GM23338 (cell line): ENCODE data around the gene BLOC1S3.

Experiments
- CREB1 ChIP-seq: fragments of 250-450 bp; sonication (Bioruptor Pico); IDR thresholded peaks from 2 replicates; pipeline ENCODE4 v1.5.0; 2020; ENCODE audit warnings: low read depth, mild to moderate bottlenecking, moderate library complexity
- EZH2 ChIP-seq: fragments of 200-600 bp; sonication (generic); IDR thresholded peaks from one replicate; pipeline ENCODE4 v1.8.0; 2017; ENCODE audit warnings: antibody characterized with exemption, mild to moderate bottlenecking, low read depth; ENCODE audit not compliant: unreplicated experiment
- EZH2phosphoT487 ChIP-seq: fragments of 200-600 bp; sonication (generic); IDR thresholded peaks from one replicate; pipeline ENCODE4 v1.8.1; 2018; ENCODE audit warnings: antibody characterized with exemption; ENCODE audit not compliant: unreplicated experiment
- JUNB ChIP-seq: IDR thresholded peaks from one replicate; pipeline ENCODE4 v1.6.1; 2016; ENCODE audit warnings: antibody characterized with exemption; ENCODE audit not compliant: unreplicated experiment
- POLR2AphosphoS5 ChIP-seq: IDR thresholded peaks from 2 replicates; pipeline ENCODE4 v1.6.1; 2016; ENCODE audit warnings: antibody characterized with exemption, low read depth
- REST ChIP-seq: IDR thresholded peaks from one replicate; pipeline ENCODE4 v1.6.1; 2018; ENCODE audit warnings: antibody characterized with exemption; ENCODE audit not compliant: unreplicated experiment
- STAT1 ChIP-seq: IDR thresholded peaks from one replicate; pipeline ENCODE4 v1.6.1; 2016; ENCODE audit warnings: antibody characterized with exemption; ENCODE audit not compliant: unreplicated experiment
- ZNF114 ChIP-seq: fragments of 250-450 bp; sonication (Bioruptor Pico); IDR thresholded peaks from 2 replicates; pipeline ENCODE4 v1.5.0; 2020; ENCODE audit warnings: mild to moderate bottlenecking, moderate library complexity
- ZNF331 ChIP-seq: fragments of 250-450 bp; sonication (Bioruptor Pico); IDR thresholded peaks from 2 replicates; pipeline ENCODE4 v1.5.0; 2020; ENCODE audit warnings: low read depth, mild to moderate bottlenecking, moderate library complexity
- TF ChIP-seq, protein P1 (sequence below), 2 experiments: fragments of 200-600 bp in 1 of 2; sonication (generic) in 1 of 2; conservative IDR thresholded peaks; 2 replicates each; pipeline versions ENCODE4 v1.5.1 to v1.6.1; 2016 to 2017; ENCODE audit warnings: antibody characterized with exemption in 2 of 2, low read depth in 2 of 2, mild to moderate bottlenecking in 2 of 2, moderate library complexity in 1 of 2
- TF ChIP-seq, protein P2 (sequence below): fragments of 250-450 bp; sonication (Bioruptor Pico); IDR thresholded peaks from 2 replicates; pipeline ENCODE4 v1.5.0; 2020; ENCODE audit warnings: mild to moderate bottlenecking, moderate library complexity

- TF ChIP-seq, protein P1, sequence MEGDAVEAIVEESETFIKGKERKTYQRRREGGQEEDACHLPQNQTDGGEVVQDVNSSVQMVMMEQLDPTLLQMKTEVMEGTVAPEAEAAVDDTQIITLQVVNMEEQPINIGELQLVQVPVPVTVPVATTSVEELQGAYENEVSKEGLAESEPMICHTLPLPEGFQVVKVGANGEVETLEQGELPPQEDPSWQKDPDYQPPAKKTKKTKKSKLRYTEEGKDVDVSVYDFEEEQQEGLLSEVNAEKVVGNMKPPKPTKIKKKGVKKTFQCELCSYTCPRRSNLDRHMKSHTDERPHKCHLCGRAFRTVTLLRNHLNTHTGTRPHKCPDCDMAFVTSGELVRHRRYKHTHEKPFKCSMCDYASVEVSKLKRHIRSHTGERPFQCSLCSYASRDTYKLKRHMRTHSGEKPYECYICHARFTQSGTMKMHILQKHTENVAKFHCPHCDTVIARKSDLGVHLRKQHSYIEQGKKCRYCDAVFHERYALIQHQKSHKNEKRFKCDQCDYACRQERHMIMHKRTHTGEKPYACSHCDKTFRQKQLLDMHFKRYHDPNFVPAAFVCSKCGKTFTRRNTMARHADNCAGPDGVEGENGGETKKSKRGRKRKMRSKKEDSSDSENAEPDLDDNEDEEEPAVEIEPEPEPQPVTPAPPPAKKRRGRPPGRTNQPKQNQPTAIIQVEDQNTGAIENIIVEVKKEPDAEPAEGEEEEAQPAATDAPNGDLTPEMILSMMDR (conservative IDR thresholded peaks at IDR 0.05; ENCODE audit: low read depth in 2 of 2): peak in 1 of 2 experiments; percentile 63; a peak in 3 of 4 replicates
- TF ChIP-seq REST (no peak), POLR2AphosphoS5 (no peak), JUNB (no peak), EZH2 (no peak), CREB1 (no peak), EZH2phosphoT487 (no peak), STAT1 (no peak), ZNF331 (CRISPR knock-in tag) (no peak), ZNF114 (CRISPR knock-in tag) (no peak)
- TF ChIP-seq, protein P2, sequence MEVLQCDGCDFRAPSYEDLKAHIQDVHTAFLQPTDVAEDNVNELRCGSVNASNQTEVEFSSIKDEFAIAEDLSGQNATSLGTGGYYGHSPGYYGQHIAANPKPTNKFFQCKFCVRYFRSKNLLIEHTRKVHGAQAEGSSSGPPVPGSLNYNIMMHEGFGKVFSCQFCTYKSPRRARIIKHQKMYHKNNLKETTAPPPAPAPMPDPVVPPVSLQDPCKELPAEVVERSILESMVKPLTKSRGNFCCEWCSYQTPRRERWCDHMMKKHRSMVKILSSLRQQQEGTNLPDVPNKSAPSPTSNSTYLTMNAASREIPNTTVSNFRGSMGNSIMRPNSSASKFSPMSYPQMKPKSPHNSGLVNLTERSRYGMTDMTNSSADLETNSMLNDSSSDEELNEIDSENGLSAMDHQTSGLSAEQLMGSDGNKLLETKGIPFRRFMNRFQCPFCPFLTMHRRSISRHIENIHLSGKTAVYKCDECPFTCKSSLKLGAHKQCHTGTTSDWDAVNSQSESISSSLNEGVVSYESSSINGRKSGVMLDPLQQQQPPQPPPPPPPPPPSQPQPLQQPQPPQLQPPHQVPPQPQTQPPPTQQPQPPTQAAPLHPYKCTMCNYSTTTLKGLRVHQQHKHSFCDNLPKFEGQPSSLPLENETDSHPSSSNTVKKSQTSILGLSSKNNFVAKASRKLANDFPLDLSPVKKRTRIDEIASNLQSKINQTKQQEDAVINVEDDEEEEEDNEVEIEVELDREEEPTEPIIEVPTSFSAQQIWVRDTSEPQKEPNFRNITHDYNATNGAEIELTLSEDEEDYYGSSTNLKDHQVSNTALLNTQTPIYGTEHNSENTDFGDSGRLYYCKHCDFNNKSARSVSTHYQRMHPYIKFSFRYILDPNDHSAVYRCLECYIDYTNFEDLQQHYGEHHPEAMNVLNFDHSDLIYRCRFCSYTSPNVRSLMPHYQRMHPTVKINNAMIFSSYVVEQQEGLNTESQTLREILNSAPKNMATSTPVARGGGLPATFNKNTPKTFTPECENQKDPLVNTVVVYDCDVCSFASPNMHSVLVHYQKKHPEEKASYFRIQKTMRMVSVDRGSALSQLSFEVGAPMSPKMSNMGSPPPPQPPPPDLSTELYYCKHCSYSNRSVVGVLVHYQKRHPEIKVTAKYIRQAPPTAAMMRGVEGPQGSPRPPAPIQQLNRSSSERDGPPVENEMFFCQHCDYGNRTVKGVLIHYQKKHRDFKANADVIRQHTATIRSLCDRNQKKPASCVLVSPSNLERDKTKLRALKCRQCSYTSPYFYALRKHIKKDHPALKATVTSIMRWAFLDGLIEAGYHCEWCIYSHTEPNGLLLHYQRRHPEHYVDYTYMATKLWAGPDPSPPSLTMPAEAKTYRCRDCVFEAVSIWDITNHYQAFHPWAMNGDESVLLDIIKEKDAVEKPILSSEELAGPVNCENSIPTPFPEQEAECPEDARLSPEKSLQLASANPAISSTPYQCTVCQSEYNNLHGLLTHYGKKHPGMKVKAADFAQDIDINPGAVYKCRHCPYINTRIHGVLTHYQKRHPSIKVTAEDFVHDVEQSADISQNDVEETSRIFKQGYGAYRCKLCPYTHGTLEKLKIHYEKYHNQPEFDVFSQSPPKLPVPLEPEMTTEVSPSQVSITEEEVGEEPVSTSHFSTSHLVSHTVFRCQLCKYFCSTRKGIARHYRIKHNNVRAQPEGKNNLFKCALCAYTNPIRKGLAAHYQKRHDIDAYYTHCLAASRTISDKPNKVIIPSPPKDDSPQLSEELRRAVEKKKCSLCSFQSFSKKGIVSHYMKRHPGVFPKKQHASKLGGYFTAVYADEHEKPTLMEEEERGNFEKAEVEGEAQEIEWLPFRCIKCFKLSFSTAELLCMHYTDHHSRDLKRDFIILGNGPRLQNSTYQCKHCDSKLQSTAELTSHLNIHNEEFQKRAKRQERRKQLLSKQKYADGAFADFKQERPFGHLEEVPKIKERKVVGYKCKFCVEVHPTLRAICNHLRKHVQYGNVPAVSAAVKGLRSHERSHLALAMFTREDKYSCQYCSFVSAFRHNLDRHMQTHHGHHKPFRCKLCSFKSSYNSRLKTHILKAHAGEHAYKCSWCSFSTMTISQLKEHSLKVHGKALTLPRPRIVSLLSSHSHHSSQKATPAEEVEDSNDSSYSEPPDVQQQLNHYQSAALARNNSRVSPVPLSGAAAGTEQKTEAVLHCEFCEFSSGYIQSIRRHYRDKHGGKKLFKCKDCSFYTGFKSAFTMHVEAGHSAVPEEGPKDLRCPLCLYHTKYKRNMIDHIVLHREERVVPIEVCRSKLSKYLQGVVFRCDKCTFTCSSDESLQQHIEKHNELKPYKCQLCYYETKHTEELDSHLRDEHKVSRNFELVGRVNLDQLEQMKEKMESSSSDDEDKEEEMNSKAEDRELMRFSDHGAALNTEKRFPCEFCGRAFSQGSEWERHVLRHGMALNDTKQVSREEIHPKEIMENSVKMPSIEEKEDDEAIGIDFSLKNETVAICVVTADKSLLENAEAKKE (CRISPR knock-in tag): no peak
Measured at GRCh38 chr19:45151821-45152503, 26.6 kb upstream of the BLOC1S3 start.
